ENCODE data around the gene EIF4E2. TPM values are rescaled to one million over a fixed set of nuclear protein-coding genes. Genes with fewer than 3 reads are reported as not detected.
A peak's percentile ranks its signal among the peaks of the same experiment; 100 is the strongest.

EIF4E2 gene
- total and polyA plus RNA-seq, 10 donors: 29.3 to 61.1 (median 45.5) TPM

GRCh38 chr2:232521959-232522622 lies 28.4 kb upstream of the EIF4E2 start:
- Histone ChIP-seq H3K4me3 (peak overlapping the region; percentile 4 to 68 (median 32)), H3K27ac (no peak overlapping the region), H3K36me3 (no peaks in the 10 kb centered on the region), H3K9me3 (no peaks in the 10 kb centered on the region), H3K27me3 (replicated peaks in 1 of 7) (peaks cover 12 to 96% (median 56%) of the 10 kb centered on the region in 7 donors), H3K4me1 (peaks cover 10 to 37% (median 32%) of the 10 kb centered on the region in 6 donors)
- 3 to 11% (median 8%) methylated on average over 16 to 66 of the region's 66 CpGs; no CpG with 5 or more reads in 1 of the 5 donors for WGBS, 5 donors
- intact Hi-C loops (cut with DNase I; ENCODE audit: low total_unique reads): loop anchor here (10.0 kb wide), 1 partner anchor 67 kb away; the partner anchor contains the start of gene ALPI
- TF ChIP-seq CTCF (IDR thresholded peaks at IDR 0.05 in 8 of 11, conservative IDR thresholded peaks at IDR 0.05 in 3 of 11): peak in 10 of 11 experiments; percentile 36 to 96 (median 92)
- no peak for TF ChIP-seq POLR2A (IDR thresholded peaks at IDR 0.05)
- TF ChIP-seq POLR2AphosphoS5 (IDR thresholded peaks at IDR 0.05): no peak
- DNase-seq: peak; percentile 90

- Histone ChIP-seq H3K9me3 (no peaks in the 10 kb centered on the region), H3K36me3 (no peaks in the 10 kb centered on the region), H3K4me1 (peaks cover 10 to 37% (median 32%) of the 10 kb centered on the region in 6 donors), H3K27ac (no peak overlapping the region), H3K4me3 (peak overlapping the region; percentile 4 to 68 (median 32)), H3K27me3 (replicated peaks in 1 of 7) (peaks cover 12 to 100% (median 56%) of the 10 kb centered on the region in 7 donors)
- 16 to 35% (median 27%) methylated on average over 19 to 46 of the region's 46 CpGs for WGBS, 5 donors
- intact Hi-C loops (cut with DNase I; ENCODE audit: low total_unique reads): loop anchor here (10.0 kb wide), 1 partner anchor 68 kb away; the partner anchor contains the start of gene ALPI
- no peak for DNase-seq
- TF ChIP-seq CTCF (IDR thresholded peaks at IDR 0.05 in 8 of 11, conservative IDR thresholded peaks at IDR 0.05 in 3 of 11) (no peak), POLR2AphosphoS5 (IDR thresholded peaks at IDR 0.05) (no peak), POLR2A (IDR thresholded peaks at IDR 0.05) (no peak)
These were observed 27.7 kb upstream of the EIF4E2 start for GRCh38 chr2:232522623-232523401.

GRCh38 chr2:232523402-232523681 lies 27.1 kb upstream of the EIF4E2 start:
- peak overlapping the region in 5 of 8 donors; percentile 15 to 63 (median 22) for H3K4me3 ChIP-seq
- WGBS, 5 donors: 14 to 20% (median 16%) methylated on average over 1 to 16 of the region's 16 CpGs
- no peaks in the 10 kb centered on the region for H3K36me3 ChIP-seq
- H3K4me1 ChIP-seq: peaks cover 10 to 37% (median 32%) of the 10 kb centered on the region in 6 donors
- TF ChIP-seq CTCF (IDR thresholded peaks at IDR 0.05 in 8 of 11, conservative IDR thresholded peaks at IDR 0.05 in 3 of 11) (no peak), POLR2AphosphoS5 (IDR thresholded peaks at IDR 0.05) (no peak), POLR2A (IDR thresholded peaks at IDR 0.05) (no peak)
- no peak for DNase-seq
- H3K27me3 ChIP-seq (replicated peaks in 1 of 7): peaks cover 12 to 100% (median 56%) of the 10 kb centered on the region in 7 donors
- H3K9me3 ChIP-seq: no peaks in the 10 kb centered on the region
- intact Hi-C loops (cut with DNase I; ENCODE audit: low total_unique reads): loop anchor here (10.0 kb wide), 1 partner anchor 69 kb away; the partner anchor contains the start of gene ALPI
- no peak overlapping the region for H3K27ac ChIP-seq

Measured in spleen (tissue), 11 donors.